ENCODE data around the gene HPX.

The HPX gene

GRCh38 chr11:6459099-6459450 lies 18.3 kb upstream of the HPX start:
- DNase-seq (ENCODE audit: low spot score): no peak

GRCh38 chr11:6458352-6459098 lies 17.7 kb upstream of the HPX start:
- DNase-seq (ENCODE audit: low spot score): no peak

- no peak for DNase-seq (ENCODE audit: low spot score)
Measured at GRCh38 chr11:6457581-6458320, 17.0 kb upstream of the HPX start.

- no peak for DNase-seq (ENCODE audit: low spot score)
Measured at GRCh38 chr11:6456361-6457073, 15.7 kb upstream of the HPX start.

- DNase-seq (ENCODE audit: low spot score): no peak
Measured at GRCh38 chr11:6455070-6455469, 14.3 kb upstream of the HPX start.

GRCh38 chr11:6453152-6453551 lies 12.4 kb upstream of the HPX start:
- no peak for DNase-seq (ENCODE audit: low spot score)

GRCh38 chr11:6452219-6452618 lies 11.4 kb upstream of the HPX start:
- no peak for DNase-seq (ENCODE audit: low spot score)

- no peak for DNase-seq (ENCODE audit: low spot score)
Measured at GRCh38 chr11:6448574-6448973, 7.8 kb upstream of the HPX start.

GRCh38 chr11:6443269-6444003 lies 2.6 kb upstream of the HPX start:
- peak; percentile 86 for DNase-seq (ENCODE audit: low spot score)

- DNase-seq (ENCODE audit: low spot score): no peak
Measured at GRCh38 chr11:6442441-6442840, 1.7 kb upstream of the HPX start.

GRCh38 chr11:6438979-6439571 lies 1.7 kb downstream of the HPX start:
- peak; percentile 73 for DNase-seq (ENCODE audit: low spot score)

GRCh38 chr11:6437993-6438392 lies 2.8 kb downstream of the HPX start:
- DNase-seq (ENCODE audit: low spot score): no peak

GRCh38 chr11:6437423-6437822 lies 3.4 kb downstream of the HPX start:
- DNase-seq (ENCODE audit: low spot score): no peak

- DNase-seq (ENCODE audit: low spot score): no peak
Measured at GRCh38 chr11:6433998-6434660, 6.7 kb downstream of the HPX start.

- DNase-seq (ENCODE audit: low spot score): peak; percentile 84
Measured at GRCh38 chr11:6431861-6432260, 8.9 kb downstream of the HPX start.

GRCh38 chr11:6427516-6427915 lies 13.3 kb downstream of the HPX start:
- DNase-seq (ENCODE audit: low spot score): no peak

GRCh38 chr11:6420677-6421076 lies 20.1 kb downstream of the HPX start:
- no peak for DNase-seq (ENCODE audit: low spot score)

GRCh38 chr11:6419009-6419631 lies 21.7 kb downstream of the HPX start, which contains the start of gene APBB1:
TSS of gene APBB1 (minus strand) at chr11:6419094. CDS start at chr11:6411347, 7,747 bp downstream.
- DNase-seq (ENCODE audit: low spot score): peak; percentile 95

- DNase-seq (ENCODE audit: low spot score): peak; percentile 44
Measured at GRCh38 chr11:6418557-6419008, 22.2 kb downstream of the HPX start.

GRCh38 chr11:6417907-6418556 lies 22.8 kb downstream of the HPX start:
- no peak for DNase-seq (ENCODE audit: low spot score)

All from GM03348 (cell line).